Measurements from ENCODE around the gene TEKT1. TPM values are rescaled to one million over a fixed set of nuclear protein-coding genes. Genes with fewer than 3 reads are reported as not detected.
"Not testable (repeated sequence)": the region's sequence is repeated elsewhere in the genome, so short reads cannot be mapped to it uniquely, and the experiment has no call there.

TEKT1 gene
- total RNA-seq, 2 donors from 2014 or later = not detected

- ATAC-seq (no peak), DNase-seq (no peak)
- Histone ChIP-seq H3K4me1 (peaks cover 4% of the 10 kb centered on the region), H3K9me3 (no peaks in the 10 kb centered on the region), H3K4me3 (no peak overlapping the region), H3K27me3 (peaks cover 0 to 7% of the 10 kb centered on the region in 2 donors), H3K36me3 (replicated peaks in 1 of 2; ENCODE audit: insufficient read depth in 1 of 2, low read depth in 2 of 2) (no peaks in the 10 kb centered on the region), H3K27ac (no peak overlapping the region)
- intact Hi-C loops (cut with DNase I) = no loop called here
- no peak for TF ChIP-seq CTCF (IDR thresholded peaks at IDR 0.05)
- no peak for TF ChIP-seq POLR2A (IDR thresholded peaks at IDR 0.05)
- 24 to 54% methylated on average over 3 to 8 of the region's 8 CpGs for WGBS, 2 donors
Observed at GRCh38 chr17:6780001-6780400, 51.5 kb downstream of the TEKT1 start.

GRCh38 chr17:6779411-6779810 lies 52.1 kb downstream of the TEKT1 start:
- Histone ChIP-seq H3K4me1 (peaks cover 4% of the 10 kb centered on the region), H3K4me3 (no peak overlapping the region), H3K27me3 (peaks cover 0 to 7% of the 10 kb centered on the region in 2 donors), H3K36me3 (replicated peaks in 1 of 2; ENCODE audit: insufficient read depth in 1 of 2, low read depth in 2 of 2) (no peaks in the 10 kb centered on the region), H3K27ac (no peak overlapping the region), H3K9me3 (no peaks in the 10 kb centered on the region)
- intact Hi-C loops (cut with DNase I) = no loop called here
- whole genome bisulfite sequencing, 2 donors = 46 to 49% methylated on average over 2 of the region's 2 CpGs
- no peak for ATAC-seq
- no peak for DNase-seq
- no peak for TF ChIP-seq POLR2A (IDR thresholded peaks at IDR 0.05)
- TF ChIP-seq CTCF (IDR thresholded peaks at IDR 0.05) = no peak

- Histone ChIP-seq H3K9me3 (no peaks in the 10 kb centered on the region), H3K27ac (no peak within 1 kb of the TSS), H3K27me3 (peaks cover 0 to 7% of the 10 kb centered on the region in 2 donors), H3K36me3 (replicated peaks in 1 of 2; ENCODE audit: insufficient read depth in 1 of 2, low read depth in 2 of 2) (no peaks in the 10 kb centered on the region), H3K4me3 (no peak within 1 kb of the TSS), H3K4me1 (peaks cover 4% of the 10 kb centered on the region)
- ATAC-seq (no peak), DNase-seq (no peak)
- intact Hi-C loops (cut with DNase I) = no loop called here
- WGBS, 2 donors = 2 to 3% methylated on average over 19 to 49 of the region's 49 CpGs
- no peak for TF ChIP-seq CTCF (IDR thresholded peaks at IDR 0.05)
Observed at GRCh38 chr17:6775871-6776405, 55.6 kb downstream of the TEKT1 start, which contains the start of gene FBXO39. FBXO39 (plus strand) TSS chr17:6776215; CDS start chr17:6779869, 3,654 bp downstream.

- H3K4me1 ChIP-seq; H3K27me3 ChIP-seq; DNase-seq; H3K27ac ChIP-seq; H3K9me3 ChIP-seq; H3K36me3 ChIP-seq (replicated peaks in 1 of 2; ENCODE audit: insufficient read depth in 1 of 2, low read depth in 2 of 2); intact Hi-C loops (cut with DNase I); H3K4me3 ChIP-seq; ATAC-seq: not testable (repeated sequence)
- 82 to 86% methylated on average over 8 of the region's 8 CpGs for WGBS, 2 donors
Observed at GRCh38 chr17:6774906-6775305, 56.6 kb downstream of the TEKT1 start.

- H3K27me3 ChIP-seq = peaks cover 0 to 7% of the 10 kb centered on the region in 2 donors
- peaks cover 0 to 5% (median 2%) of the 10 kb centered on the region in 3 donors for H3K9me3 ChIP-seq
- ATAC-seq (no peak), DNase-seq (no peak)
- intact Hi-C loops (cut with DNase I) = no loop called here
- WGBS, 2 donors = 56 to 77% methylated on average over 1 of the region's 1 CpG
- H3K4me3 ChIP-seq = no peak overlapping the region
- no peak for TF ChIP-seq POLR2A (IDR thresholded peaks at IDR 0.05)
- TF ChIP-seq CTCF (IDR thresholded peaks at IDR 0.05) = no peak
- H3K4me1 ChIP-seq = peaks cover 4% of the 10 kb centered on the region
- no peak overlapping the region for H3K27ac ChIP-seq
- no peaks in the 10 kb centered on the region for H3K36me3 ChIP-seq (replicated peaks in 1 of 2; ENCODE audit: insufficient read depth in 1 of 2, low read depth in 2 of 2)
Observed at GRCh38 chr17:6772016-6772415, 59.5 kb downstream of the TEKT1 start.
